ENCODE data around the gene RAB43.
A peak's percentile ranks its signal among the peaks of the same experiment; 100 is the strongest.
"Not testable (repeated sequence)": the region's sequence is repeated elsewhere in the genome, so short reads cannot be mapped to it uniquely, and the experiment has no call there.

RAB43 gene

GRCh38 chr3:129121792-129122411, at the start of gene RAB43:
RAB43 (minus strand) TSS chr3:129121804; CDS start chr3:129121489, 315 bp downstream.
- peak; percentile 96 for DNase-seq

- no peak for DNase-seq
Observed at GRCh38 chr3:129166579-129167332, 45.2 kb upstream of the RAB43 start.

GRCh38 chr3:129165594-129165993, 44.0 kb upstream of the RAB43 start:
- DNase-seq: not testable (repeated sequence)

- DNase-seq: no peak
Observed at GRCh38 chr3:129164500-129164899, 42.9 kb upstream of the RAB43 start.

GRCh38 chr3:129162729-129163579, 41.4 kb upstream of the RAB43 start:
- DNase-seq: no peak

- no peak for DNase-seq
Observed at GRCh38 chr3:129161860-129162271, 40.3 kb upstream of the RAB43 start.

- peak; percentile 99 for DNase-seq
Observed at GRCh38 chr3:129160891-129161859, 39.6 kb upstream of the RAB43 start, which contains the start of gene ISY1. ISY1 (minus strand) TSS chr3:129161063; CDS start chr3:129160975, 88 bp downstream.

- no peak for DNase-seq
Observed at GRCh38 chr3:129144786-129145185, 23.2 kb upstream of the RAB43 start.

GRCh38 chr3:129141011-129141410, 19.4 kb upstream of the RAB43 start:
- DNase-seq: not testable (repeated sequence)

- DNase-seq: no peak
Observed at GRCh38 chr3:129139911-129140310, 18.3 kb upstream of the RAB43 start.

GRCh38 chr3:129136275-129136674, 14.7 kb upstream of the RAB43 start:
- DNase-seq: not testable (repeated sequence)

- no peak for DNase-seq
Observed at GRCh38 chr3:129132097-129132866, 10.7 kb upstream of the RAB43 start.

- no peak for DNase-seq
Observed at GRCh38 chr3:129131465-129132088, 10.0 kb upstream of the RAB43 start.

GRCh38 chr3:129130291-129130813, 8.7 kb upstream of the RAB43 start:
- no peak for DNase-seq

GRCh38 chr3:129128357-129129155, 7.0 kb upstream of the RAB43 start:
- DNase-seq: no peak

- DNase-seq: no peak
Observed at GRCh38 chr3:129126726-129127280, 5.2 kb upstream of the RAB43 start.

GRCh38 chr3:129123314-129124060, 1.9 kb upstream of the RAB43 start:
- no peak for DNase-seq

GRCh38 chr3:129122412-129123011, 908 bp upstream of the RAB43 start:
- peak; percentile 47 for DNase-seq
